ENCODE data around the gene OPCML.

OPCML gene

GRCh38 chr11:132639986-132640385 lies 892.3 kb downstream of the OPCML start:
- H3K27ac ChIP-seq = no peak overlapping the region
- ChIA-PET POLR2A (ENCODE audit: low non-redundant PET) (no interaction called here), CTCF (no interaction called here)
- DNase-seq (ENCODE audit: low spot score) = no peak
- TF ChIP-seq CTCF (conservative IDR thresholded peaks at IDR 0.05; ENCODE audit: low read depth) = no peak

DNA sequence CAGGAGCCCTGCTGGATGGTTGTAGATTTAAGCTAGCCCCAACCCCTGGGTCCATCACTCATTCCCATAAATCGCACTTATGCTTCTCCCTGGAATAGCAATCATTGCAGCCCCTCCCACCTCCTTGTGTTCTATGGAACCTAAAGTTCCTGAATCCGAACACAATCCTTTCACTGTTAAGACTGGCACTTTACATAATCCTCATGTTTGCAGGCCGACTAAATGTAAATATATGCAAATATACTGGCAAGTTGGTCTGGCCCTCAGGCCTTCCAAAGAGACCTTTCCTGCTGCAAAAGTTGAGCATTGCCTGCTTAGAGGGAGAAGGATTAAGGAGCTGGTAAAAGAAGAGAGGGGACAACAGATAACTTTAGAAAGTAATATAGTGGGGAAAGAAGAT lies 892.9 kb downstream of the OPCML start:
- ChIA-PET CTCF (no interaction called here), POLR2A (ENCODE audit: low non-redundant PET) (no interaction called here)
- DNase-seq (ENCODE audit: low spot score) = no peak
- no peak for TF ChIP-seq CTCF (conservative IDR thresholded peaks at IDR 0.05; ENCODE audit: low read depth)
- no peak overlapping the region for H3K27ac ChIP-seq

GRCh38 chr11:132638423-132638822 lies 893.9 kb downstream of the OPCML start:
- no peak overlapping the region for H3K27ac ChIP-seq
- ChIA-PET POLR2A (ENCODE audit: low non-redundant PET) (no interaction called here), CTCF (no interaction called here)
- no peak for DNase-seq (ENCODE audit: low spot score)
- no peak for TF ChIP-seq CTCF (conservative IDR thresholded peaks at IDR 0.05; ENCODE audit: low read depth)

DNA sequence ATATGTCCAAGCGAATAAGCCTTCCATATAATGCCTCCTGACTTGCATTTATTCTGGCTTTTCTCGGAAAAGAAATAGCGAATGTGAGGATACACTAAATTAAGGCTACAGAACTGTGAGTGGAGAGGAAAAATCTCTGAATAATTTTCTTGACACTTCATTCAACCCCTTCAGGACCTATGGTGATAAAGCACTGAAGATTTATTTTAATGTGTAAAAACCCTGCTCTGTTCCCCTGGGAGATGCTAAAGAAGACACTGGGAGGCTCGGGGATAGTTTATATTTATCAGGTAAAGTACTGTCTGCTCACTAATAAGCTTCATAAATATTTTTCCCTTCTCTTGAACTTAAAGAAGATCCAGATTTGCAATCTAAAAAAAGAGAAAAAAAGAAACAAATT lies 895.8 kb downstream of the OPCML start:
- no peak for DNase-seq (ENCODE audit: low spot score)
- TF ChIP-seq CTCF (conservative IDR thresholded peaks at IDR 0.05; ENCODE audit: low read depth) = no peak
- POLR2A ChIA-PET (ENCODE audit: low non-redundant PET) = no interaction called here
- H3K27ac ChIP-seq = no peak overlapping the region
- CTCF ChIA-PET = no interaction called here

DNA sequence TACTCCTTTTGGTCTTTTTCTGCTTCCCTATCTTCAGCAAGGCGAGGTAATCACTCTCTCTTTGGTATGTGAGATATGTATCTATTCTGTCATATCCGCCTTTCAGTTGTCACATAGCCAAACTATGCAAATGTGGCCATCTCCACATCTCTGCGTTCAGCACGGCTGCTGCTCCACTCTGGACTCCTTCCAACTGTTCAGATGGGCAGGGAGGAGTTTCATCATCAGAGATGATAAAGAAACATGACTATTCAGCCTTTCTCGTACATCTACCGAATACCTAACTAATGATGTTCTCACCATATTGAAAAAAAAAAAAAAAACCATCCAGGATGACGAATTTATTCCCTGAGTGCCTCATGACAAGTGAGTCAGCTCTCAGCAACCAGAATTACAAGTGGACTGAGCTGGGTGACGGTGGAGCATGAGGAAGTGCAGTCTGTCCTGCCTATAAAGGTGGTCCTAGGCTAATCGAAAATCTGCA lies 899.6 kb downstream of the OPCML start:
- POLR2A ChIA-PET (ENCODE audit: low non-redundant PET) = no interaction called here
- DNase-seq (ENCODE audit: low spot score) = peak; percentile 60
- no peak for TF ChIP-seq CTCF (conservative IDR thresholded peaks at IDR 0.05; ENCODE audit: low read depth)
- CTCF ChIA-PET = no interaction called here
- peak overlapping the region; percentile 79 for H3K27ac ChIP-seq

GRCh38 chr11:132631989-132632388 lies 900.3 kb downstream of the OPCML start:
- ChIA-PET POLR2A (ENCODE audit: low non-redundant PET) (no interaction called here), CTCF (no interaction called here)
- H3K27ac ChIP-seq = no peak overlapping the region
- DNase-seq (ENCODE audit: low spot score) = no peak
- TF ChIP-seq CTCF (conservative IDR thresholded peaks at IDR 0.05; ENCODE audit: low read depth) = no peak

DNA sequence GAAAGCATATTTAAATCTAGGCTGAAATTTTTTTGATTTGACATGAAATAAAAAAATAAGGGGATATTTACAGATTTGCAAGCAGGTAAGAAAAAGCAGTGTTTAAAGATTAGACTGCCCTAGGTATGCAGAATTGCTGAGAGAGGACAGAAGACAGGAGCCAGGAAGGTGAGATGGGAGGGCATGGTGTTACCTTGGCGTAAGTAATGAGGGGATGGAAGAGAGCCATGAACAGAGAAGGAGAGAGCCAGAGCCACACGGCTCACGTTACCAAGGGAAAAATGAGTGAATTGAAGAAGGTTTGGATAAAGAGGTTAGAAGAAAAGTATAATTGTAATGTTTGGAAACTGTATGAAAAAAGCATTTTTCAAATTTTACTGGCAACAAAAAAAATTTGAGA lies 904.3 kb downstream of the OPCML start:
- H3K27ac ChIP-seq = no peak overlapping the region
- no peak for DNase-seq (ENCODE audit: low spot score)
- TF ChIP-seq CTCF (conservative IDR thresholded peaks at IDR 0.05; ENCODE audit: low read depth) = no peak
- ChIA-PET POLR2A (ENCODE audit: low non-redundant PET) (no interaction called here), CTCF (no interaction called here)
